ENCODE measurements around the gene PVRIG.
"Not testable (repeated sequence)": the region's sequence is repeated elsewhere in the genome, so short reads cannot be mapped to it uniquely, and the experiment has no call there.

- not testable (repeated sequence) for TF ChIP-seq EZH2phosphoT487 (IDR thresholded peaks at IDR 0.05; ENCODE audit: low read depth, severe bottlenecking, unreplicated experiment); EZH2 (IDR thresholded peaks at IDR 0.05; ENCODE audit: borderline replicate concordance); CTCF (IDR thresholded peaks at IDR 0.05; ENCODE audit: poor library complexity)
Observed at GRCh38 chr7:100239975-100240374, 20.2 kb downstream of the PVRIG start.
